ENCODE measurements around the gene PGBD5.
A peak's percentile ranks its signal among the peaks of the same experiment; 100 is the strongest.

The PGBD5 gene

DNA sequence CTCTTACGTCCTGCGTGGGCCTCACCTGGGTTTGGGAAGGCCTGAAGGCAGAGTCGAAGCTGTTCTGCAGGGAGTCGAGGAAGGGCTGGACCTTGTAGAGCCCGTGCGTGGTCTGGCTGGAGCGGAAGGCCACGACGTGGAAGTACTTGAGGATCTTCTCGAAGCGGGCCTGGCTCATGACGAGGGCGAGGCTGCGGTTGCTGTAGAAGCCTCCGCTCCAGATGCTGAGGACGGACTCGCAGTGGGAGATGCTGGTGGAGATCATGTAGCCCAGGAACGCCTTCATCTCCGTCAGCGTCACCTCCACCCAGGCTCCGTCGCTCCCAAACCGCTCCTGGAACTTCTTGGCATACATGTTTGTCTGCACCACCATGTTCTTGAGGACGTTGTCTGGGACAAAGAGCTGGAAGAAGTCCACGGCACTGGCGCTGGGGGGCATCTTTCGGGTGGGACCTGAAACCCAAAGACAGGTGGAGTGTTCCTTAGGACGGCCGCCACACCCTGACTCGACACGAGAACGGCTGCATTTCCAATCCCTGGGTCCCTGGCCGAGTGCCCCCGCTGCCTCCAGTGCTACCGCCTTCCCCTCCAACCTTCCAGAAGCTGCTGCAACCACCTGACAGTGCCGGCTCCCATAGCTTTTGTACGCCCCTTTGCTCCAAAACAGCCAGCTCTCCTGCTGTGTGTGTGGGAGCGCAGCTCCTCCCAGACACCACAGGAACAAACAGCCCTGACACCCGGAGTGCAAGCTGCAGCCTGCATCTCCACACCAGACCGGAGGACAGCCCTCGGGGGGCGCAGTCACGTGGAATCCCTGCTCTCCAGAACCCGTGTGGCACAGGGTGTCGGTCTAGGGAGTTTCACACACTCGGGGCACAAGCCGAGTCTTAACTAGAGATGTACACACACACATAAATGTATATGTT is 69.0 kb downstream of the PGBD5 start:
- Histone ChIP-seq H3K27me3 (no peaks in the 10 kb centered on the region), H3K4me3 (ENCODE audit: low read depth, low read length) (no peak overlapping the region), H3K4me1 (peaks cover 3% of the 10 kb centered on the region), H3K36me3 (no peaks in the 10 kb centered on the region), H3K9me3 (no peaks in the 10 kb centered on the region)
- TF ChIP-seq, protein P1, sequence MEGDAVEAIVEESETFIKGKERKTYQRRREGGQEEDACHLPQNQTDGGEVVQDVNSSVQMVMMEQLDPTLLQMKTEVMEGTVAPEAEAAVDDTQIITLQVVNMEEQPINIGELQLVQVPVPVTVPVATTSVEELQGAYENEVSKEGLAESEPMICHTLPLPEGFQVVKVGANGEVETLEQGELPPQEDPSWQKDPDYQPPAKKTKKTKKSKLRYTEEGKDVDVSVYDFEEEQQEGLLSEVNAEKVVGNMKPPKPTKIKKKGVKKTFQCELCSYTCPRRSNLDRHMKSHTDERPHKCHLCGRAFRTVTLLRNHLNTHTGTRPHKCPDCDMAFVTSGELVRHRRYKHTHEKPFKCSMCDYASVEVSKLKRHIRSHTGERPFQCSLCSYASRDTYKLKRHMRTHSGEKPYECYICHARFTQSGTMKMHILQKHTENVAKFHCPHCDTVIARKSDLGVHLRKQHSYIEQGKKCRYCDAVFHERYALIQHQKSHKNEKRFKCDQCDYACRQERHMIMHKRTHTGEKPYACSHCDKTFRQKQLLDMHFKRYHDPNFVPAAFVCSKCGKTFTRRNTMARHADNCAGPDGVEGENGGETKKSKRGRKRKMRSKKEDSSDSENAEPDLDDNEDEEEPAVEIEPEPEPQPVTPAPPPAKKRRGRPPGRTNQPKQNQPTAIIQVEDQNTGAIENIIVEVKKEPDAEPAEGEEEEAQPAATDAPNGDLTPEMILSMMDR (IDR thresholded peaks at IDR 0.05; ENCODE audit: low read depth, low read length) = no peak
- DNase-seq = no peak

DNA sequence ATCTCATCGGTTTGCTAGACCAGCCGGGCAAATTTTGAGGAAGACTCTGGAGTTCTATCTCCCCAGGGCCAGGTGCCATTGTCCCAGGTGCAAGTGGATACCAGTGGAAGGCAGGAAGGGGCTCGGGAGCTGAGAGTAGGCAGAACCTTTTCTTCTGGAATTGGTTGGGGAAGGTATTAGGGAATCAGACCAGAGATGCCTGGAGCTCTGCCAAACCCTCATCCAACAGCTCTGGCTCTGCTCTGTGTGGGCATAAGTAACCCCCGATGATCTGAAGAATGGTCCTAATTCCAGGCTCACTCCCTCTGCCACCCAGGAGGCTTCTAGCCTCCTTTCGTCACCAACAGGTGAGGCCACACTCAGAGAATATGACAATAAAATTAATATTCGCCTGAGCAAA is 69.9 kb downstream of the PGBD5 start:
- H3K4me3 ChIP-seq (ENCODE audit: low read depth, low read length) = no peak overlapping the region
- DNase-seq = peak; percentile 36
- peaks cover 5% of the 10 kb centered on the region for H3K4me1 ChIP-seq
- TF ChIP-seq, protein P1 (IDR thresholded peaks at IDR 0.05; ENCODE audit: low read depth, low read length) = no peak
- no peaks in the 10 kb centered on the region for H3K27me3 ChIP-seq
- H3K36me3 ChIP-seq = peaks cover under 1% of the 10 kb centered on the region
- H3K9me3 ChIP-seq = no peaks in the 10 kb centered on the region

DNA sequence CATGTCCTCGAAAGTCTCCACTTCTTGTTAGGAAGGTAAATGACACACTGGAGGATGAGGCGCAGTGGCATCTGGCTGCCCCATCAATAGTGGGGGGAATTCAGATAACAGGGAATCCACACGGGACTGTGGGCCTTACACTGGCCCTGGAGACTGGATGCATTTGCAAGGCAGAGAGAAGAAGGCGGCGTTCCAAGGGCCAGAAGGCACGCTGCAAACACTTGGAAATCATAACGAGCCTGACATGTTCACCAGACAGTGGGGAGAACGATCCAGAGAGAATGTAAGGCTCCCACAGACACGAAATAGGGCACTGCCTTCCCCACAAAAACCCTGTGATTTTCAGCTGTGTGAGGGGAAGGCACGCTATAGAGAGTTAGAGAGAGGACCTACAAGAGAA is 70.5 kb downstream of the PGBD5 start:
- no peaks in the 10 kb centered on the region for H3K9me3 ChIP-seq
- no peak for DNase-seq
- no peak overlapping the region for H3K4me3 ChIP-seq (ENCODE audit: low read depth, low read length)
- H3K4me1 ChIP-seq = peaks cover 5% of the 10 kb centered on the region
- no peaks in the 10 kb centered on the region for H3K27me3 ChIP-seq
- H3K36me3 ChIP-seq = peaks cover 6% of the 10 kb centered on the region
- TF ChIP-seq, protein P1 (IDR thresholded peaks at IDR 0.05; ENCODE audit: low read depth, low read length) = no peak

DNA sequence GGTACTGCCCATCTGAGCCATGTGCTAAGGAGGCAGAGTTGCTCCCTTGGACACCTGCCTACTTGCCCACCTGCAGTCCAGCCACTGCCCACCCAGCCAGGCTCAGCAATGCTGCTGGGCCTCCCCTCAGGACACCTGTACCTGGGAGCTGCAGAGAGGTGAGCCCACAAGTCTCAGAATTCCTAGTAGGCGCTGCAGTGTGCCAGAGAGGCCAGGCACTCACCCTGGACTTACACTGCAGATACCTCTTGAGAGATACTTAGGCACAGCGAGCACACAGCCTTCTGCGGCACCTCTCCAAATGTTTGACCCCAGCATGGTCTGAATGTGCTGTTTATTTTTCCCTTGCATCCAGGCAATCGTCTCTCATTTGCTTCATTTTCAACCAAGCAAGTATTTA is 71.0 kb downstream of the PGBD5 start:
- Histone ChIP-seq H3K27me3 (no peaks in the 10 kb centered on the region), H3K36me3 (peaks cover 6% of the 10 kb centered on the region), H3K4me3 (ENCODE audit: low read depth, low read length) (no peak overlapping the region), H3K4me1 (peaks cover 5% of the 10 kb centered on the region), H3K9me3 (no peaks in the 10 kb centered on the region)
- DNase-seq = no peak
- TF ChIP-seq, protein P1 (IDR thresholded peaks at IDR 0.05; ENCODE audit: low read depth, low read length) = no peak

DNA sequence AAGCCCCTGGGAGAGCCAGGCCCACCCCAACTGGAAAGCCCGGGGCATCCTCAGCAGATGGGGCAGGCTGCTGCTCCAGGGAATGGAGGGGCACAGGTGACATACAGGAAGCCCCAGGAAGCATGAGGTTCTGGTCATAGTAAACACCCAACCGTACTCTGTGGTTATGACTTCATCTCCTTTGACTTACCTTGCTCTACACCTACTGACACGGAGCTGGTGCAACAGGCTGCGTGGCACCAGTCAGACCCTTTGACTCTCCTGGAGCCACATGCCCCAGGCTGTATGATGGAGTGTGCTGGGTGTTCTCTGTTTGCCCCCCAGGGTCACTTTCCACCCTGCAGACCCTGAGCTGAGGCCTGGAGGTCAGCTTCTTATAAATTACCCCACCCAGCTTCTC is 72.1 kb downstream of the PGBD5 start:
- TF ChIP-seq, protein P1 (IDR thresholded peaks at IDR 0.05; ENCODE audit: low read depth, low read length) = no peak
- Histone ChIP-seq H3K4me1 (peaks cover 5% of the 10 kb centered on the region), H3K9me3 (no peaks in the 10 kb centered on the region), H3K4me3 (ENCODE audit: low read depth, low read length) (no peak overlapping the region), H3K27me3 (no peaks in the 10 kb centered on the region), H3K36me3 (peaks cover 6% of the 10 kb centered on the region)
- DNase-seq = no peak

DNA sequence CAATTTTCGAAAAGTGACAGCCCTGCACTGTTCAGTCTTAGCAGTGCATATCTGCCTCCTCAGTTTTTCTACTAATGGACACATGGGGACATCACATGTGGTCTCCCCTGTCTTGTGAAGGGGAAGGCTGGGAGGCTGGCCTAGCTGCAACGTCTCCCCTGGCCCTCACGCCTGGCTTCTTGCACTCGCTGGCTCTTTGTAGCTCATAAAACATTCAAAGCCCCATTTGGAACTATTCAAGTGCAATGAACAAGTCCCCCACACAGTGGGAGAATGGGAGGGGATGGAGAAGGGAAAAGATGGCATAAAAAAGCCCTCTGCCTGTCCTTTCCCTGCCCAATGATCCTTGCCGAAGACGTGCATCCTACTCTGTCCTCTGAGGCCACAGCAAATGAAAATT is 73.6 kb downstream of the PGBD5 start:
- H3K36me3 ChIP-seq = peaks cover 6% of the 10 kb centered on the region
- TF ChIP-seq, protein P1 (IDR thresholded peaks at IDR 0.05; ENCODE audit: low read depth, low read length) = no peak
- no peak overlapping the region for H3K4me3 ChIP-seq (ENCODE audit: low read depth, low read length)
- no peaks in the 10 kb centered on the region for H3K9me3 ChIP-seq
- peaks cover 5% of the 10 kb centered on the region for H3K4me1 ChIP-seq
- no peak for DNase-seq
- H3K27me3 ChIP-seq = no peaks in the 10 kb centered on the region

Data from BE2C (cell line).